CD8-positive, alpha-beta memory T cell (primary cell): ENCODE measurements around the gene GPC4. TPM values are rescaled to one million over a fixed set of nuclear protein-coding genes. Genes with fewer than 3 reads are reported as not detected.

Source experiments
- CTCF ChIA-PET: fragments of 350-600 bp; sonication (Branson Sonifier 250); formaldehyde crosslinking; loops from one replicate; lab custom pipeline; 2021; ENCODE audit warnings: antibody characterized with exemption; lab: Charles Lee
- POLR2A ChIA-PET: fragments of 350-600 bp; sonication (Branson Sonifier 250); formaldehyde crosslinking; loops from one replicate; lab custom pipeline; 2021; ENCODE audit warnings: antibody characterized with exemption; lab: Charles Lee
- DNase-seq, 5 donors: peaks; one replicate each; pipeline versions ENCODE4 v3.0.0 to v3.0.0-alpha.2; 2020 to 2022; ENCODE audit warnings: mixed read lengths in 1 of 5
- H3K27ac ChIP-seq: one replicate; pipeline ENCODE4 v1.7.0; 2013; ENCODE audit warnings: low read depth, mild to moderate bottlenecking, low read length, moderate library complexity
- H3K27me3 ChIP-seq: 2 replicates; pipeline ENCODE4 v1.7.0; 2013; ENCODE audit warnings: low read length, mild to moderate bottlenecking; ENCODE audit not compliant: insufficient read depth, poor library complexity, severe bottlenecking
- H3K36me3 ChIP-seq: 2 replicates; pipeline ENCODE4 v1.7.0; 2013; ENCODE audit warnings: mild to moderate bottlenecking, low read length, moderate library complexity; ENCODE audit not compliant: insufficient read depth
- H3K4me1 ChIP-seq: 2 replicates; pipeline ENCODE4 v1.7.0; 2013; ENCODE audit warnings: mild to moderate bottlenecking, low read length, moderate library complexity; ENCODE audit not compliant: insufficient read depth
- H3K4me3 ChIP-seq: 2 replicates; pipeline ENCODE4 v1.7.0; 2013; ENCODE audit warnings: mild to moderate bottlenecking, low read length
- H3K9me3 ChIP-seq: 2 replicates; pipeline ENCODE4 v1.7.0; 2013; ENCODE audit warnings: mild to moderate bottlenecking, low read length
- H3K27ac Mint-ChIP-seq, 8 donors: one replicate each; pipeline ENCODE4 v1.8.0; 2020 to 2021; ENCODE audit warnings: mixed read lengths in 8 of 8, mild to moderate bottlenecking in 6 of 8, inconsistent platforms in 3 of 8, moderate library complexity in 3 of 8
- H3K27me3 Mint-ChIP-seq, 2 donors: one replicate each; pipeline ENCODE4 v1.8.0; 2020 to 2021; ENCODE audit warnings: mixed read lengths in 2 of 2, mild to moderate bottlenecking in 1 of 2, moderate library complexity in 1 of 2
- H3K36me3 Mint-ChIP-seq, 3 donors: one replicate each; pipeline ENCODE4 v1.8.0; 2020 to 2021; ENCODE audit warnings: mixed read lengths in 3 of 3, inconsistent platforms in 1 of 3, mild to moderate bottlenecking in 1 of 3
- H3K4me1 Mint-ChIP-seq, 3 donors: one replicate each; pipeline ENCODE4 v1.8.0; 2020 to 2021; ENCODE audit warnings: mixed read lengths in 3 of 3, inconsistent platforms in 1 of 3, mild to moderate bottlenecking in 1 of 3
- H3K4me3 Mint-ChIP-seq, 7 donors: one replicate each; pipeline ENCODE4 v1.8.0; 2020 to 2021; ENCODE audit warnings: mixed read lengths in 7 of 7, mild to moderate bottlenecking in 6 of 7, moderate library complexity in 4 of 7, inconsistent platforms in 2 of 7
- H3K9me3 Mint-ChIP-seq, 5 donors: one replicate each; pipeline ENCODE4 v1.8.0; 2020 to 2022; ENCODE audit warnings: mixed read lengths in 5 of 5, mild to moderate bottlenecking in 3 of 5, moderate library complexity in 2 of 5, inconsistent platforms in 1 of 5
- polyA plus RNA-seq: library from polyadenylated mRNA; unstranded; fragments of 300-500 nt; fragmentation: Illumina TruSeq; gene quantifications from one replicate; pipeline ENCODE4 v1.2.3, GENCODE V29; 2021
- total RNA-seq, 2 experiments: library from RNA; stranded (reverse); gene quantifications; one replicate each; pipeline ENCODE4 v1.2.3, GENCODE V29; 2021

The GPC4 gene
- total RNA-seq (not detected), polyA plus RNA-seq (not detected)

DNA sequence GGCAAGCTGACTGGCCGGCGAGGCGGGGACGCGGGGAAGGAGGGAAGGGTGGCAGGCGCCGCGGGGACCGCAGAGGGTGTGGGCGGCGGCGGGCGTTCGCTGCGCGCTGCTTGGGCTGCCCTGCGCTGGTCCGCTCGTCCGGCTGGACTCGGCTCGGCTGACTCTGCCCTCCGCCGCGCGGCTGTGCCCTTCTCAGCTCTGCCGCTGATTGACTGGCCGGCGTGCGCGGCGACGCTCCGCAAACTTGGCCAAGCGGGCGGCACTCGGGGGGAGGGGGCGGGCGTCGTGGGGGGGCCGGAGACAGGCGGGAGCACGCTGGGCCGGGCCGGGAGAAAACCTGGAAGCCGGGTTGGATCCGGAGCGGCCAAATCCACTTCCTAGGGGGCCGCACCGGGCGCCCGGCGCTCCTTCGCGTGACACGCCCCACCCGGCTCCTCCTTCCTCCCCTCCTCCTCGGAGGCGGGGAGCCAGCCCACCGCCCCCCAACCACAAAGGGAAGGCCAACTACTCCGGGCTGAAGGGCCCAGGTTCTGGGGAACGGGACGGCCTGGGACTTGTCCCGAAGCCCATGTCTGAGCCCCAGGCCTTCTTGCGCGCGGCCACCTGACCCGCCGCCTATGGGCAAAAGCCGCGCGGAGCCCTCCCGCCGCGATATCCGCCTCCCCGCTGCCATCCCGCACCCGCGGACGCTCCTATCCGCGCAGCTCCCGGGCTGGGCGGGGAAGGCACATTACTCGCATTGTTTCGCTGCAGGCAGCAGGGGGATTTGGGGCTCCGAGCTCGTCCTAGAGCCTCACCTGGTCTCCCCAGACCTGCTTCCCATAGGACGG is at the start of gene GPC4:
Gene GPC4 (minus strand): TSS at position 214 of the 830 bp plus-strand sequence. CDS start 524 bp downstream, outside the sequence.
- Histone ChIP-seq H3K9me3 (no peaks in the 10 kb centered on the region), H3K36me3 (no peaks in the 10 kb centered on the region), H3K4me1 (no peaks in the 10 kb centered on the region), H3K4me3 (no peak within 1 kb of the TSS), H3K27me3 (no peaks in the 10 kb centered on the region), H3K27ac (no peak within 1 kb of the TSS)
- DNase-seq = no peak
- POLR2A ChIA-PET = no interaction called here
- Mint-ChIP-seq H3K27me3 (peaks cover 16 to 37% of the 10 kb centered on the region in 2 donors), H3K9me3 (peaks cover 0 to 2% (median 0%) of the 10 kb centered on the region in 5 donors), H3K27ac (no peak within 1 kb of the TSS), H3K36me3 (no peaks in the 10 kb centered on the region), H3K4me3 (peak within 1 kb of the TSS in 1 of 7 donors; percentile 39), H3K4me1 (peaks cover 0 to 12% (median 0%) of the 10 kb centered on the region in 3 donors)
- CTCF ChIA-PET = no interaction called here

DNA sequence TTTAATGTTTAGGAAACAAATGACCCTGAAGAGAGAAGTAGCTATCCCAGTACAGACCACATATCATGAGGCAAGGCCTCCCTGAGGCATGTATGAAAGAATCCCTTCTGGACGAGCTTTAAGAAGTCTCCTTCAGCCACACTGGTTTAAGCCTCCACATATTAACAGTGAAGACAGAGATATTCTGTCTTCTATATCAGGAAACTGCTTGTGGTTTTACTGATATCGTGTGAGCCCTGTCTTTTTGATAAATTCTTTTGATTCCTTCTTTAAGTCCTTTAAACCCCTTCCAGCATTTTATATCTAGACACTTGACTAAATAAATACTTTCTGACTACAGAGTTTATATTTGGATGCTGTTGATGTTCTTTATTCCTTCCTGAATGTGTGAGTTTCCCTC is 45.9 kb upstream of the GPC4 start:
- H3K36me3 Mint-ChIP-seq = no peaks in the 10 kb centered on the region
- H3K27ac Mint-ChIP-seq = no peak overlapping the region
- no peak overlapping the region for H3K4me3 ChIP-seq
- no peaks in the 10 kb centered on the region for H3K4me1 ChIP-seq
- H3K27me3 Mint-ChIP-seq = peaks cover 0 to 2% of the 10 kb centered on the region in 2 donors
- peaks cover 0 to 3% (median 0%) of the 10 kb centered on the region in 5 donors for H3K9me3 Mint-ChIP-seq
- H3K4me1 Mint-ChIP-seq = no peaks in the 10 kb centered on the region
- ChIA-PET CTCF (no interaction called here), POLR2A (no interaction called here)
- no peaks in the 10 kb centered on the region for H3K27me3 ChIP-seq
- H3K9me3 ChIP-seq = no peaks in the 10 kb centered on the region
- H3K27ac ChIP-seq = no peak overlapping the region
- H3K36me3 ChIP-seq = no peaks in the 10 kb centered on the region
- DNase-seq = no peak
- no peak overlapping the region for H3K4me3 Mint-ChIP-seq

DNA sequence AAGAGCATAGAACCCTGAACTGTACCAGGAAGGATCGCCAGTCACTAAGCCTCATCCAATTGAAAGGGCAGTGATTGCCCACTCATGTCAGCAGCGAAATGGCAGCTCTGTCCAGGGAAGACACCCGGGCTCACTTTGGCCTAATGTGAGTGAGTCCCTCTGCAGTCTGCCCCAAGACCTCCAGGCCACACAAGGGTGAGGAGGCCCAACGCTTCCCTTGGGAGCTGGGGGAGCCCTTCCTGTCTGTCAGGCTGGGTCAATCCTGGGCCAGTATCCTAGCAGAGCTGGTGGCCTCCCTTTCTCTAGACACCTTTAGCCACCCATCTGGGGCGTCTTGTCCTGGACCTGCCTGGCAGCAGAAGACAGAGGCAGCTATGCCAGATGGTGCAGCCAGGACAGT is 39.6 kb upstream of the GPC4 start:
- Histone ChIP-seq H3K27me3 (no peaks in the 10 kb centered on the region), H3K4me3 (no peak overlapping the region), H3K27ac (no peak overlapping the region), H3K9me3 (no peaks in the 10 kb centered on the region), H3K4me1 (no peaks in the 10 kb centered on the region), H3K36me3 (no peaks in the 10 kb centered on the region)
- Mint-ChIP-seq H3K4me3 (no peak overlapping the region), H3K27ac (no peak overlapping the region), H3K4me1 (no peaks in the 10 kb centered on the region), H3K9me3 (peaks cover 0 to 3% (median 0%) of the 10 kb centered on the region in 5 donors), H3K36me3 (no peaks in the 10 kb centered on the region), H3K27me3 (peaks cover 0 to 4% of the 10 kb centered on the region in 2 donors)
- no peak for DNase-seq
- CTCF ChIA-PET = no interaction called here
- POLR2A ChIA-PET = no interaction called here

DNA sequence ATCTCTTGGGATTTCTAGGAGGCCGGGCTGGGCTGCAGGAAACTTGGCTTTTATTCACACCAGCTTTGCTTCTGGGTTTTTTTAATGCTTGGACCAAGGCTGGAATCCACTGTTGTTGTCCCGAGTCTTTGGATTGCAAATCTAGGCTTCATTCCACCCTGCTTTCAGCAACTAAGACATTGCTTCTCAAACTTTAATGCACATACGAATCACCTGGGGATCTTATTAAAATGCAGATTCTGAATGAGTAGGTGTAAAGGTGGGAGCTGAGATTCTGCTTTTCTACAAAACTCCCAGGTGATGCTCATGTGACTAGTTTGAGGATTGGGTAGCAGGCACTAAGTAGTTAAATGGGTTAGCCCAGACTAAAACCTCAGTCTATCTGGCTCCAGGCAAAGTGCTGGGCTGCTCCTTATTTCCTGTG is 39.2 kb upstream of the GPC4 start:
- ChIA-PET POLR2A (no interaction called here), CTCF (no interaction called here)
- H3K27me3 Mint-ChIP-seq = peaks cover 0 to 4% of the 10 kb centered on the region in 2 donors
- H3K4me1 Mint-ChIP-seq = no peaks in the 10 kb centered on the region
- Histone ChIP-seq H3K27ac (no peak overlapping the region), H3K4me1 (no peaks in the 10 kb centered on the region), H3K9me3 (no peaks in the 10 kb centered on the region), H3K27me3 (no peaks in the 10 kb centered on the region), H3K4me3 (no peak overlapping the region), H3K36me3 (no peaks in the 10 kb centered on the region)
- peaks cover 0 to 3% (median 0%) of the 10 kb centered on the region in 5 donors for H3K9me3 Mint-ChIP-seq
- H3K27ac Mint-ChIP-seq = no peak overlapping the region
- no peaks in the 10 kb centered on the region for H3K36me3 Mint-ChIP-seq
- no peak for DNase-seq
- no peak overlapping the region for H3K4me3 Mint-ChIP-seq

DNA sequence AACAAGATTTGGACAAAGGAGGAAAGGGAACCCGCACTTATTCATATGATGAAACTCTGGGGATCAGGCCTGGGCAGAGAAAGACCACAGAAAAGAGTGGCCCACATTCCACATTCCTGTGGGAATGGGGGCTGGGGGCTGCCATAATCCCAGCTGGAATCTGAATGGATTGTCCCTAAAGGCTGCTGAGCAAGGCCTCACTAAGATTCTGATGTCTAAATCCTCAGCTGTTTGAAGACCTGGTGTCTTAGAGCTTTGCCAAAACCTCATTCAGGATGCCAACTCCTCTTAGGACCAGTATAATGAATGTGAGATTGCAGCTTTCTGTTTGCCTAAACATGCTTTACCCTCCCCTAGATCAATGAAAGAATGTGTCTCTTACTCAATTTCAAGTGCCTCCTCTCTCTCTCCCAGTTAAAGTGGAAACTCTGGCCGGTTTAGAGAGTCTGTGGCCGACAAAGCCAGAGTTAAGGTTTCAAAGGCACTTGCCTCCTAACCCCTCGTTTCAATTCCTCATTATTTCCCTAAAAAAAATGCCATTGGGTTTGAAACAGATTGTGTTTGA is 33.3 kb upstream of the GPC4 start:
- DNase-seq = no peak
- CTCF ChIA-PET = no interaction called here
- POLR2A ChIA-PET = no interaction called here

DNA sequence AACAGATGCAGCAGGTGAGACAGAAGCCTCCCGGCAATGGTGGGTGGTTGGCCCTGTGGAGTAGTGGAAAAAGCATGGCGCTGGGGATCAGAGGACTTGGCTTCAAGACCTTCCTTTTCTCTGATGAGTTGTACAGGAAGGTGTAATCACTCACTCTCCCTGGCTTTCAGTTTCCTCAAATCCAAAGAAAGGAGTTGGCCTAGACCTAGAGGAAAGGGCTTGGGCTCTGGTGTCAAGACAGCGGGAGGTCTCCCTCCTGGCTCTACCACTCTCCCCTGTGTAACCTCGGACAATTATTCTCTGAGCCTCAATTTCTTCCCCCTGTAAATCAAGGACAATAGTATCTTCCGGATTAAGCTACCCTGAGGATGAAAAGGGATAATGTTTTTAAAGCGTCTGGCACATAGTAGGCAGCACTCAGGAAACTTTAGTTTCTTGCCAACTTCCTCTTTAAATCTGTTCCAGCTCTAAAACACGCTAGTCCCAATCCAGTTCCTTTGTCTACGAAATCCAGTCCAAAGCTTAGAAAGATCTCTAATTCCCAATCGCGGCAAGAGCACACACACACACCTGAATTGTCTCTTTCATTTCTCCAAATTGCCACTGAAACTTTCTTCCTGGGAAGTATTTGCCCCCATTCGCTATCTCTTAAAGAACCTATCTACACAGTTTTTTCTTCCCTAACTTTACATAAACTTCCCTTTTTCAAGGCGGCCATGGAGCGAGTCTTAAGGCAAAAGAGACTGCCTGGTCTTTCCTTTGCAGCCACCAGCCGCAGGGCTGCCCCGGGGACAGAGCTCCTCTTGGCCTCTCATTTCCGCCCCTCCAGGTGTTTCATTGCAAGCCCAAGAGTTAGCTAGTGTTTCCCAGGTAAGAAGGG is 29.9 kb upstream of the GPC4 start:
- no peak overlapping the region for H3K4me3 Mint-ChIP-seq
- Histone ChIP-seq H3K36me3 (no peaks in the 10 kb centered on the region), H3K4me1 (no peaks in the 10 kb centered on the region), H3K9me3 (no peaks in the 10 kb centered on the region), H3K4me3 (no peak overlapping the region), H3K27me3 (no peaks in the 10 kb centered on the region), H3K27ac (no peak overlapping the region)
- H3K4me1 Mint-ChIP-seq = peaks cover 0 to 11% (median 6%) of the 10 kb centered on the region in 3 donors
- H3K36me3 Mint-ChIP-seq = no peaks in the 10 kb centered on the region
- DNase-seq = no peak
- ChIA-PET CTCF (no interaction called here), POLR2A (no interaction called here)
- no peaks in the 10 kb centered on the region for H3K9me3 Mint-ChIP-seq
- H3K27me3 Mint-ChIP-seq = peaks cover 0 to 8% of the 10 kb centered on the region in 2 donors
- peak overlapping the region in 1 of 8 donors; percentile 36 for H3K27ac Mint-ChIP-seq

More for the DNA sequence above, 33.3 kb upstream of the GPC4 start:
- H3K4me3 ChIP-seq = no peak overlapping the region
- no peaks in the 10 kb centered on the region for H3K36me3 Mint-ChIP-seq
- H3K9me3 ChIP-seq = no peaks in the 10 kb centered on the region
- no peak overlapping the region for H3K27ac Mint-ChIP-seq
- H3K4me3 Mint-ChIP-seq = no peak overlapping the region
- no peaks in the 10 kb centered on the region for H3K36me3 ChIP-seq
- H3K9me3 Mint-ChIP-seq = no peaks in the 10 kb centered on the region
- H3K4me1 Mint-ChIP-seq = peaks cover 0 to 11% (median 6%) of the 10 kb centered on the region in 3 donors
- no peaks in the 10 kb centered on the region for H3K27me3 ChIP-seq
- H3K27ac ChIP-seq = no peak overlapping the region
- peaks cover 0 to 3% of the 10 kb centered on the region in 2 donors for H3K27me3 Mint-ChIP-seq
- no peaks in the 10 kb centered on the region for H3K4me1 ChIP-seq

DNA sequence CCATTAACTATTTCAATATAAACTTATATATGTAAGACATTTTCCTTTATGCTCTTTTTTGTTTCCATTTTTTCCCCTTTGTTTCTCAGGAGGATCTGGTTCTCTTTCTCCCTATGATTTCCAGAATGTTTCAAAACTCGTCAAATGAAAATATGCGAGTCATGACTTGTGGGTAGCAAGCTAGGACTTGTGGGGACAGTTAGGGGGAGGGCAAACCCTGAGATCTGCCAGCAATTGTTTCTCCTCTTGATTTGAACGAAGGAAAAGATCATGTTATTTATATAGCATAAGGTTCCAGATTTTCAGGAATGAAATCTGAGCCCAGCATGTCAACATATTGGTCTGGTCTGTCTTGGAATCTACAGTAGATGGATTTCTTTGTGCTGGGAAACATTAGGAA is 28.9 kb upstream of the GPC4 start:
- H3K36me3 Mint-ChIP-seq = no peaks in the 10 kb centered on the region
- peaks cover 0 to 12% of the 10 kb centered on the region in 2 donors for H3K27me3 Mint-ChIP-seq
- POLR2A ChIA-PET = no interaction called here
- Histone ChIP-seq H3K36me3 (no peaks in the 10 kb centered on the region), H3K9me3 (no peaks in the 10 kb centered on the region), H3K4me3 (no peak overlapping the region), H3K4me1 (no peaks in the 10 kb centered on the region), H3K27me3 (no peaks in the 10 kb centered on the region), H3K27ac (no peak overlapping the region)
- H3K9me3 Mint-ChIP-seq = no peaks in the 10 kb centered on the region
- no peak overlapping the region for H3K27ac Mint-ChIP-seq
- CTCF ChIA-PET = no interaction called here
- peaks cover 0 to 11% (median 6%) of the 10 kb centered on the region in 3 donors for H3K4me1 Mint-ChIP-seq
- H3K4me3 Mint-ChIP-seq = no peak overlapping the region
- no peak for DNase-seq

DNA sequence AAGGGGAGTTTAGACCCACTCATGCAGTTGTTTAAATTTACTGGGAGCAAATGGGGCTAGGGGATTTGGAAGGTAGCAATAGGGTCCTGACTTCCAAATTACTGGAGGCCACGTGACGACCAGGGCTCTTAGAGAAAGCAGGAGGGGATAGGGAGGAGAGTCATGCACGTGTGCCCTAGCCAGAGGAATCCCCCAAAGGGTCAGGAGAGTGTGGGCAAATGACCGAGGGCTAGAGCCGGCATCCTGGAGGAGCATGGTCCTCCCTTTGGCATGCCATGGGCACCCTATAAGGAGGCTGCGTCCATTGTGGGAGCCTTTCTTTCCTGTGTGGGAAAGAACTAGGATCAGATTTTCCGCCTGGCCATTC is 25.5 kb upstream of the GPC4 start:
- Mint-ChIP-seq H3K4me3 (no peak overlapping the region), H3K9me3 (no peaks in the 10 kb centered on the region), H3K27me3 (peaks cover 0 to 10% of the 10 kb centered on the region in 2 donors), H3K36me3 (no peaks in the 10 kb centered on the region), H3K4me1 (peaks cover 0 to 11% (median 6%) of the 10 kb centered on the region in 3 donors), H3K27ac (no peak overlapping the region)
- H3K4me3 ChIP-seq = no peak overlapping the region
- H3K27me3 ChIP-seq = no peaks in the 10 kb centered on the region
- no peaks in the 10 kb centered on the region for H3K4me1 ChIP-seq
- no peak overlapping the region for H3K27ac ChIP-seq
- no peaks in the 10 kb centered on the region for H3K36me3 ChIP-seq
- POLR2A ChIA-PET = no interaction called here
- CTCF ChIA-PET = no interaction called here
- no peaks in the 10 kb centered on the region for H3K9me3 ChIP-seq
- no peak for DNase-seq
